ENCODE results near the gene BBOF1.
"Not testable (repeated sequence)": the region's sequence is repeated elsewhere in the genome, so short reads cannot be mapped to it uniquely, and the experiment has no call there.

BBOF1 gene

GRCh38 chr14:73988065-73988464 is 31.1 kb upstream of the BBOF1 start:
- Histone ChIP-seq H3K18ac (ENCODE audit: low read depth in 1 of 2, low read length in 2 of 2) (no peak overlapping the region), H2AFZ (ENCODE audit: low read depth, low read length) (no peak overlapping the region), H3K23ac (ENCODE audit: low read length in 2 of 2) (no peak overlapping the region), H2BK120ac (ENCODE audit: low read depth, low read length) (no peak overlapping the region), H4K91ac (ENCODE audit: low read length) (no peak overlapping the region), H3K4ac (ENCODE audit: low read depth in 1 of 2, low read length in 2 of 2) (no peak overlapping the region), H3K27ac (ENCODE audit: low read length, poor library complexity, severe bottlenecking) (no peak overlapping the region), H4K8ac (ENCODE audit: low read length) (no peak overlapping the region), H2BK5ac (ENCODE audit: low read depth, low read length, poor library complexity, severe bottlenecking) (no peak overlapping the region), H3K14ac (ENCODE audit: low read length in 2 of 2) (no peak overlapping the region), H3K36me3 (ENCODE audit: control insufficient read depth in 1 of 2, insufficient read depth in 2 of 2, low read depth in 1 of 2, low read length in 2 of 2) (peaks cover 6 to 27% of the 10 kb centered on the region in 2 experiments), H3K27me3 (ENCODE audit: control insufficient read depth in 1 of 2, insufficient read depth in 1 of 2, low read length in 2 of 2) (no peaks in the 10 kb centered on the region), H2BK12ac (ENCODE audit: low read length in 2 of 2) (no peak overlapping the region), H3K79me1 (replicated peaks; ENCODE audit: low read length, poor library complexity, severe bottlenecking) (no peaks in the 10 kb centered on the region), H3K4me3 (ENCODE audit: insufficient read depth in 1 of 2, low read depth in 1 of 2, low read length in 2 of 2) (no peak overlapping the region), H3K9ac (ENCODE audit: low read length) (no peak overlapping the region), H3K9me3 (ENCODE audit: control insufficient read depth, low read length) (no peaks in the 10 kb centered on the region), H3K4me2 (ENCODE audit: low read length, poor library complexity, severe bottlenecking) (no peak overlapping the region), H2BK15ac (ENCODE audit: low read depth, poor library complexity, severe bottlenecking) (no peak overlapping the region), H3K4me1 (ENCODE audit: control insufficient read depth, insufficient read depth, low read depth, low read length) (peaks cover 3% of the 10 kb centered on the region), H2AK5ac (ENCODE audit: low read length, severe bottlenecking) (no peak overlapping the region)
- no peak for DNase-seq
- 100% methylated on average over 1 of the region's 3 CpGs for WGBS

- H2AK5ac ChIP-seq (ENCODE audit: low read length, severe bottlenecking); H3K27ac ChIP-seq (ENCODE audit: low read length, poor library complexity, severe bottlenecking); H2BK120ac ChIP-seq (ENCODE audit: low read depth, low read length); H3K9me3 ChIP-seq (ENCODE audit: control insufficient read depth, low read length); H3K79me1 ChIP-seq (replicated peaks; ENCODE audit: low read length, poor library complexity, severe bottlenecking); H3K4me1 ChIP-seq (ENCODE audit: control insufficient read depth, insufficient read depth, low read depth, low read length); H3K4me3 ChIP-seq (ENCODE audit: insufficient read depth in 1 of 2, low read depth in 1 of 2, low read length in 2 of 2); H3K14ac ChIP-seq (ENCODE audit: low read length in 2 of 2); H2AFZ ChIP-seq (ENCODE audit: low read depth, low read length); H3K18ac ChIP-seq (ENCODE audit: low read depth in 1 of 2, low read length in 2 of 2); H2BK15ac ChIP-seq (ENCODE audit: low read depth, poor library complexity, severe bottlenecking); H3K23ac ChIP-seq (ENCODE audit: low read length in 2 of 2); H2BK12ac ChIP-seq (ENCODE audit: low read length in 2 of 2); H4K8ac ChIP-seq (ENCODE audit: low read length); H3K9ac ChIP-seq (ENCODE audit: low read length); H3K4ac ChIP-seq (ENCODE audit: low read depth in 1 of 2, low read length in 2 of 2); H3K4me2 ChIP-seq (ENCODE audit: low read length, poor library complexity, severe bottlenecking); H3K27me3 ChIP-seq (ENCODE audit: control insufficient read depth in 1 of 2, insufficient read depth in 1 of 2, low read length in 2 of 2); H4K91ac ChIP-seq (ENCODE audit: low read length); H2BK5ac ChIP-seq (ENCODE audit: low read depth, low read length, poor library complexity, severe bottlenecking): not testable (repeated sequence)
- 85% methylated on average over 5 of the region's 7 CpGs for WGBS
- H3K36me3 ChIP-seq (ENCODE audit: control insufficient read depth in 1 of 2, insufficient read depth in 2 of 2, low read depth in 1 of 2, low read length in 2 of 2) = peaks cover 6 to 27% of the 10 kb centered on the region in 2 experiments
- peak; percentile 3 for DNase-seq
Measured at GRCh38 chr14:73988656-73989055, 30.5 kb upstream of the BBOF1 start.

GRCh38 chr14:73991092-73991491 is 28.1 kb upstream of the BBOF1 start:
- Histone ChIP-seq H2BK12ac (ENCODE audit: low read length in 2 of 2) (no peak overlapping the region), H4K91ac (ENCODE audit: low read length) (no peak overlapping the region), H2AK5ac (ENCODE audit: low read length, severe bottlenecking) (no peak overlapping the region), H2AFZ (ENCODE audit: low read depth, low read length) (no peak overlapping the region), H2BK15ac (ENCODE audit: low read depth, poor library complexity, severe bottlenecking) (no peak overlapping the region), H3K4me1 (ENCODE audit: control insufficient read depth, insufficient read depth, low read depth, low read length) (peaks cover 6% of the 10 kb centered on the region), H3K23ac (ENCODE audit: low read length in 2 of 2) (no peak overlapping the region), H3K27ac (ENCODE audit: low read length, poor library complexity, severe bottlenecking) (no peak overlapping the region), H3K27me3 (ENCODE audit: control insufficient read depth in 1 of 2, insufficient read depth in 1 of 2, low read length in 2 of 2) (no peaks in the 10 kb centered on the region), H3K36me3 (ENCODE audit: control insufficient read depth in 1 of 2, insufficient read depth in 2 of 2, low read depth in 1 of 2, low read length in 2 of 2) (peaks cover 6 to 26% of the 10 kb centered on the region in 2 experiments), H3K18ac (ENCODE audit: low read depth in 1 of 2, low read length in 2 of 2) (no peak overlapping the region), H3K4me2 (ENCODE audit: low read length, poor library complexity, severe bottlenecking) (no peak overlapping the region), H3K9ac (ENCODE audit: low read length) (no peak overlapping the region), H2BK5ac (ENCODE audit: low read depth, low read length, poor library complexity, severe bottlenecking) (no peak overlapping the region), H3K9me3 (ENCODE audit: control insufficient read depth, low read length) (no peaks in the 10 kb centered on the region), H2BK120ac (ENCODE audit: low read depth, low read length) (no peak overlapping the region), H3K14ac (ENCODE audit: low read length in 2 of 2) (no peak overlapping the region), H3K4me3 (ENCODE audit: insufficient read depth in 1 of 2, low read depth in 1 of 2, low read length in 2 of 2) (no peak overlapping the region), H3K4ac (ENCODE audit: low read depth in 1 of 2, low read length in 2 of 2) (no peak overlapping the region), H4K8ac (ENCODE audit: low read length) (no peak overlapping the region), H3K79me1 (replicated peaks; ENCODE audit: low read length, poor library complexity, severe bottlenecking) (peaks cover 4% of the 10 kb centered on the region)
- 87% methylated on average over 2 of the region's 4 CpGs for WGBS
- DNase-seq = no peak

- H3K23ac ChIP-seq (ENCODE audit: low read length in 2 of 2); DNase-seq: not testable (repeated sequence)
- WGBS = 95% methylated on average over 7 of the region's 7 CpGs
Measured at GRCh38 chr14:73994926-73995325, 24.2 kb upstream of the BBOF1 start.

More at GRCh38 chr14:73994926-73995325, 24.2 kb upstream of the BBOF1 start:
- not testable (repeated sequence) for H4K91ac ChIP-seq (ENCODE audit: low read length); H3K4me3 ChIP-seq (ENCODE audit: insufficient read depth in 1 of 2, low read depth in 1 of 2, low read length in 2 of 2); H3K14ac ChIP-seq (ENCODE audit: low read length in 2 of 2); H2BK5ac ChIP-seq (ENCODE audit: low read depth, low read length, poor library complexity, severe bottlenecking); H2AK5ac ChIP-seq (ENCODE audit: low read length, severe bottlenecking); H3K9me3 ChIP-seq (ENCODE audit: control insufficient read depth, low read length); H3K4me2 ChIP-seq (ENCODE audit: low read length, poor library complexity, severe bottlenecking); H3K4me1 ChIP-seq (ENCODE audit: control insufficient read depth, insufficient read depth, low read depth, low read length); H4K8ac ChIP-seq (ENCODE audit: low read length); H3K18ac ChIP-seq (ENCODE audit: low read depth in 1 of 2, low read length in 2 of 2); H3K9ac ChIP-seq (ENCODE audit: low read length); H2BK120ac ChIP-seq (ENCODE audit: low read depth, low read length); H2BK15ac ChIP-seq (ENCODE audit: low read depth, poor library complexity, severe bottlenecking); H3K4ac ChIP-seq (ENCODE audit: low read depth in 1 of 2, low read length in 2 of 2); H2AFZ ChIP-seq (ENCODE audit: low read depth, low read length); H3K27me3 ChIP-seq (ENCODE audit: control insufficient read depth in 1 of 2, insufficient read depth in 1 of 2, low read length in 2 of 2); H2BK12ac ChIP-seq (ENCODE audit: low read length in 2 of 2); H3K79me1 ChIP-seq (replicated peaks; ENCODE audit: low read length, poor library complexity, severe bottlenecking); H3K27ac ChIP-seq (ENCODE audit: low read length, poor library complexity, severe bottlenecking)
- peaks cover 4 to 22% of the 10 kb centered on the region in 2 experiments for H3K36me3 ChIP-seq (ENCODE audit: control insufficient read depth in 1 of 2, insufficient read depth in 2 of 2, low read depth in 1 of 2, low read length in 2 of 2)

Data from mesenchymal stem cell (in vitro differentiated cells and primary cell).